HT-29 (cell line): ENCODE measurements around the gene RBMXL3. TPM values are rescaled to one million over a fixed set of nuclear protein-coding genes. Genes with fewer than 3 reads are reported as not detected.
A peak's percentile ranks its signal among the peaks of the same experiment; 100 is the strongest.
"Not testable (repeated sequence)": the region's sequence is repeated elsewhere in the genome, so short reads cannot be mapped to it uniquely, and the experiment has no call there.

Experiments
- DNase-seq: peaks from one replicate; pipeline ENCODE4 v3.0.0-alpha.2; 2015; ENCODE audit warnings: low spot score
- total RNA-seq: library from RNA; depleted of rRNA; stranded (reverse); fragments of >200 nt; shearing (Covaris generic); gene quantifications from 2 replicates; pipeline ENCODE4 v1.2.3, GENCODE V29; 2014; rRNA removed

RBMXL3 gene
- not detected in 2 replicates for total RNA-seq

DNA sequence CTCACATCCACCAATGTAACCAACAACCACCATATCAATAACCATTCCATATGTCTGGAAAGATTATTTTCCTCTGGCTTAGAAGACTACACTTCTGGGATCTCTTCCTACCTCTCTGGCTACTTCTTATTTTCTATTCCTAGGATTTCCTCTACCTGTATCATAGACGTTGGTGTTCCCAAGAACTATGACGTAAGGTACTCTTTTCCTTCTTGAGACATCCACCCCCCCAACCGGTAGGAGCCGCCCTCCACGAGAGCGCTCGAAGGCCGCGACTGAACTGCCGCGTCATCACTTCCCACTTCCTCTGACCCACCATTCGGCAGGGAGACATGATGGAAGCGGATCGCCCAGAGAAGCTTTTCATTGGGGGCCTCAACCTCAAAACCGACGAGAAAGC lies at the start of gene RBMXL3:
Gene RBMXL3, plus strand, starts transcription at position 301 of the 400 bp plus-strand sequence. Its CDS starts 32 bp downstream, at position 333.
- no peak for DNase-seq

DNA sequence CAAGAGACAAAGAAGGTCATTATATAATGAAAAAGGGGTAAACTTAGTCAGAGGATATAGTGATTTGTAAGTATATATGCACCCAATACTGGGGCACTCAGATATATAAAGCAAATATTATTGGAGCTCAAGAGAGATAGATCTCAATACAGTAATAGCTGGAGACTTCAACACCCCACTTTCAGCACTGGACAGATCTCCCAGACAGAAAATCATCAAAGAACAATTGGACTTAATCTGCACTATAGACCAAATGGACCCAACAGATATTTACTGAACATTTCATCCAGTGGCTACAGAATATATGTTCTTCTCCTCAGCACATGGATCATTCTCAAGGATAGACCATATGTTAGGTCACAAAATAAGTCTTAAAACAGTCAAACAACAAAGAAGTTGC lies 47.2 kb upstream of the RBMXL3 start:
- DNase-seq, result no peak

DNA sequence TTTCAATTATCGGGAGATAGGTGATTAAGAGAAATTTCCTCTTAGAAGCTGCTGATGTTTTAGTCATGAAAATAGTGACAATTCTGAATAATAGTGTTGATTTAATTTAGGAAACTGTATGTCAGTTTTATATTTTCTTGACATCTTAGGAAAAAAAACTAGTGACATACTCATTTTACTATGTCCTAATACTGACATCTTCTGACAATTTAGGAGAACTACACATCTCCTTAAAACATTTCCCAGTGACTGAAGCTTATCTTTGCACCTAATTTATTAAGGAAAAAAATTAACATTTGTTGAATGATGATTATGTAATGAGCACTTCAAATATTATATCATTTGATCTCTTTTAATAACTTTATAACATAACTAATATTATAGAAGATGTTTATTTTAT lies 42.0 kb upstream of the RBMXL3 start:
- peak; percentile 18 for DNase-seq

DNA sequence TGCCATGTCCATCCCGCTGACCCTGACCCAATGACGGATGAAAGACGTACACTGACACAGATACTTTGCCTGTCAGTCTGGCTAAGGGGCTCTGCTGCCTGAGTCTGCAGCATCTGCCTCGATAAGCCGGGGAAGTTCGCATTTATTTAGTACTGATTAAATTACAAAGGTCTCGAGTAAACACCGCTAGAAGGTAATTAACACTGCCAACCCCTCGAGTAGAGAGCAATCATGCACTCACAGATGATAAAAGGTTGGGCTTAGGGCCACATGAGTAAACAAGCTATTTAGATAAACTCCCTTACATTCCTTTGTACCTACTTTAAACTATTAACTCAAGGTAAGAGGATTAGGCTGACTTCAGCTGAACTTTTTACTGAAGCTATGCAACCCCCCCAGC lies 16.0 kb upstream of the RBMXL3 start:
- DNase-seq, result no peak

DNA sequence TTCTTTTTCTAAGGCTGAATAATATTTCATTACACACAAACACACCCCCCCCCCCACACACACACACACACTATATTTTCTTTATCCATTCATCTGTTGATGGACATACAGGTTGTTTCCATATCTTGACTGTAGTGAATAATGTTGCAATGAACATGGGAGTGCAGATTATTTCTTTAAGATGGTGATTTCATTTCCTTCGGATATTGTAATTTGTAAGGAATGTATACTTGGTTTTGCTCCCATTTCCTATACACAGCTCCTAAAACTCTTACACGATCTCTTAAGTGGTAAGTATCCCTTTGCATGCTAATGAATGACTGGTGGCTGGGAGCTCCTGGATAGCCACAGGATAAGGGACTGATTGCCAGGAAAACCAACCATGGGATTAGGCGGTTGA lies 14.7 kb upstream of the RBMXL3 start:
- DNase-seq, result no peak

DNA sequence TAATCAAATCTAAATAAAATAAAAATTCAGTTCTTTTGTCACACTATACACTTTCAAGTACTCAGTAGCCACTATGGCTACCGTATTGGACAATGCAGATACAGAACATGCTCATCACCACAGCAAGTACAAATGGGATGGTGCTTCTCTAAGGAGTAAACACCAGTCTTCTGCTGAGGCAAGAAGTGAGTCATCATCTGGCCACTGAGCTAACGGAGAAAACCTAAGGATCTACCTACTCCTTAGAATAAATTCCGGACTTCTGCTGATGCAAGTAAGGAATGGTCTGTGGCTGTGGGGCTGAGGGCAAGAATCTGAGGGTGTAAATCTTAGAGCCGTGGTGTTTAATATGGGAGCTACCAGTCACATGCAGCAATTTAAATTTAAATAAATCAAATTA lies 11.3 kb upstream of the RBMXL3 start:
- no peak for DNase-seq

DNA sequence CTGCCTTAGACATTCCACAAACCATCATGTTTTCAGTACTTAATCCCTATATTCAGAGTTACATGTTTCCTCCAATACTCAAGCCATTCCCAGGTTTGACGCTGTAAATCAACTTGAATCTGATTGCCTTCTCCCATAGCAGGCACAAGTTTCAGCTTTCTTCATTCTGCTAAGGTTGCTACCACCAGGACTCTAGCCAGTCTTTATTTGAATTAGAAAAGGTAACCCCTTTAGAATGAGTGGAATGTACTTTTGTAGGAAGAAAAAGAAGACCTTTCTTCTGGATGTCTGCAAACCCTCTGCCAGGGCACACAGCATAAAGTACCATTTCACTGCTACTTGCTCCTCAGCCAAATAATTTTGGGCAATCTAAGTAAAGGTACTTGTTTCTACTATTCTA lies 10.7 kb upstream of the RBMXL3 start:
- DNase-seq, result no peak

DNA sequence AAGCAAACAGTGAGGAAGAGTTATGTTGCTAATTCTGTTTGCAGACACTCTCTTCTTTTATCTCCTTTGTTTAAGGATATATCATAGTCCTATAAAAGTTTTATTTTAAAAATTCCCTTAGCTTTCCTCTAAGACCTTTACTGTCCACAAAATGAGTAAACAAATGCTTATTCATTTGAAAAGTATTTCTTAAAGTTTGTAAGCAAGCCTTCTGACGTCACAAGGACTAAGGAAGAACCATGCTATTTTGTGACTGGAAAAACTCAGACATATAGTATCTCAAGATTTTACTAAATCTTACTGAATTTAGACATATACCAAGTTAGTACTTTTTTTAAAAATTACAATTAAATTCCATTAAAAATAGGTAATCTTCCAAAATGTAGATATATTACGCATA lies 5.2 kb upstream of the RBMXL3 start:
- DNase-seq, result no peak

DNA sequence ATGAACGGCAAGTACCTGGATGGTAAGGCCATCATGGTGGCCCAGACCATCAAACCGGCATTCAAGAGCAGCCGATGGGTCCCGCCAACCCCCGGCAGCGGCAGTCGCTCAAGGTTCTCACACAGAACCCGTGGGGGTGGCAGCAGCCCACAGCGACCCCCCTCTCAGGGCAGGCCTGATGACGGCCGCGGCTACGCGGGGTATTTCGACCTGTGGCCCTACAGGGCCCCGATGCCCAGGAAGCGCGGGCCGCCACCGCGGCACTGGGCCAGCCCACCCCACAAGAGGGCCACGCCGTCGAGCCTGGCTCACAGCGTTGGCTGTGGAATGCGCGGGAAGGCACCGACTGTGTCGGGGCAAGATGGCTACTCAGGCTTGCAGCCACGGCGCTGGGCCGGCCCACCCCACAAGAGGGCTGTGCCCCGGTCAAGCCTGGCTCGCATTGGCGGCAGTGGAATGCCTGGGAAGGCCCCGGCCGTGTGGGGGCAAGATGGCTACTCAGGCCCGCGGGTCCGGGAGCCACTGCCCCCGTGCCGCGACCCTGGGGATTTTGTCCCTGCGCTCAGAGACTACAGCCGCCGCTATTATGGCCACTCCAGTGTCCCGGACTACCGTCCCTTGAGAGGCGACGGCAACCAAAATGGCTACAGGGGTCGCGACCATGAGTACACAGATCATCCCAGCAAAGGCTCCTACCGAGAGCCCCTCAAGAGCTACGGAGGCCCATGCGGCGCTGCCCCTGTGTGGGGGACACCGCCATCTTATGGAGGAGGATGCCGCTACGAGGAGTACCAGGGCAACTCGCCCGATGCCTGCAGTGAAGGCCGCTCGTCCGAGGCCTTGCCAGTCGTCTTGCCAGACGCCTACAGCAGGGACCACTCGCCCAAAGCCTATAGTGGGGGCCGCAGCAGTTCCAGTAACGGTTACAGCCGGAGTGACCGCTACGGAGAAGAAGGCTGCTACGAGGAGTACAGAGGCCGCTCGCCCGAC lies 731 bp downstream of the RBMXL3 start:
- DNase-seq, result no peak

DNA sequence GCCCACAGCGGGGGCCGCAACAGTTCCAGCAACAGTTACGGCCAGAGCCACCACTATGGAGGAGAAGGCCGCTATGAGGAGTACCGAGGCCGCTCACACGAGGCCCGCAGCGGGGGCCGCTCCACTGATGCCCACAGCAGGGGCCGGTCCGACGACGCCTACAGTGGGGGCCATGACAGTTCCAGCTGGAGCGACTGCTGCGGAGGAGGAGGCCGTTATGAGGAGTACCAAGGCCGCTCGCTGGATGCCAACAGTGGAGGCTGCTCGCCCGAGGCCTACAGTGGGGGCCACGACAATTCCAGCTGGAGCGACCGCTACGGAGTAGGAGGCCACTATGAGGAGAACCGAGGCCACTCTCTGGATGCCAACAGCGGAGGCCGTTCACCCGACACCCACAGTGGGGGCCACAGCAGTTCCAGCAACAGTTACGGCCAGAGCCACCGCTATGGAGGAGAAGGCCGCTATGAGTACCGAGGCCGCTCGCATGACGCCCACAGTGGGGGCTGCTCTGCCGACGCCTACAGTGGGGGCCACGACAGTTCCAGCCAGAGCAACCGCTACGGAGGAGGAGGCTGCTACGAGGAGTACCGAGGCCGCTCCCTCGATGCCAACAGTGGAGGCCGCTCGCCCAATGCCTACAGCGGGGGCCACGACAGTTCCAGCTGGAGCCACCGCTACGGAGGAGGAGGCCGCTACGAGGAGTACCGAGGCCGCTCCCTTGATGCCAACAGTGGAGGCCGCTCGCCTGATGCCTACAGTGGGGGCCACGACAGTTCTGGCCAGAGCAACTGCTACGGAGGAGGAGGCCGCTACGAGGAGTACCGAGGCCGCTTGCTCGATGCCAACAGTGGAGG lies 1.7 kb downstream of the RBMXL3 start:
- no peak for DNase-seq

DNA sequence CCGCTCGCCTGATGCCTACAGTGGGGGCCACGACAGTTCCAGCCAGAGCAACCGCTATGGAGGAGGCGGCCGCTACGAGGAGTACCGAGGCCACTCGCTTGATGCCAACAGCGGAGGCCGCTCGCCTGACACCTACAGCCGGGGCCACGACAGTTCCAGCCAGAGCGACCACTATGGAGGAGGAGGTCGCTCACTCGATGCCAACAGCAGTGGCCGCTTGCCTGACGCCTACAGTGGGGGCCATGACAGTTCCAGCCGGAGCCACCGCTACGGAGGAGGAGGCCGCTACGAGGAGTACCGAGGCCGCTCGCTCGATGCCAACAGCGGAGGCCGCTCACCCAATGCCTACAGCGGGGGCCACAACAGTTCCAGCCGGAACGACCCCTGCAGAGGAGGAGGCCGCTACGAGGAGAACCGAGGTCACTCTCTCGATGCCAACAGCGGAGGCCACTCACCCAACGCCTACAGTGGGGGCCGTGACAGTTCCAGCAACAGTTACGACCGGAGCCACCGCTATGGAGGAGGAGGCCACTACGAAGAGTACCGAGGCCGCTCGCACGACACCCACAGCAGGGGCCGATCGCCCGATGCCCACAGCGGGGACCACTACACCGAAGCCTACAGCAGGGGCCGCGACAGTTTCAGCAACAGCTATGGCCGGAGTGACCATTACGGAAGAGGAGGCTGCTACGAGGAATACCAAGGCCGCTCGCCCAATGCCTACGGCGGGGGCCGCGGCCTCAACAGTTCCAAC lies 2.5 kb downstream of the RBMXL3 start:
- no peak for DNase-seq

DNA sequence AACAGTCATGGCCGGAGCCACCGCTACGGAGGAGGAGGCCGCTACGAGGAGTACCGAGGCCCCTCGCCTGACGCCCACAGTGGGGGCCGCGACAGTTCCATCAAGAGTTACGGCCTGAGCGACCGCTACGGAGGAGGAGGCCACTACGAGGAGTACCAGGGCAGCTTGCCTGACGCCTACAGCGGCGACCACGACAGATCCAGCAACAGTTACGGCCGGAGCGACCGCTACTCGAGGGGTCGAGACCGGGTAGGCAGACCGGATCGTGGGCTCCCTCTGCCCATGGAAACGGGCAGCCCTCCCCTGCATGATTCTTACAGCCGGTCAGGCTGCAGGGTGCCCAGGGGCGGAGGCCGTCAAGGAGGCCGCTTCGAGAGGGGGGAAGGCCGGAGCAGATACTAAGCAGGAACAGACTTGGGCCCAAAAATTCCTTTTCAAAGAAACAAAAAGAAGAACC lies 3.1 kb downstream of the RBMXL3 start:
- DNase-seq, result no peak

DNA sequence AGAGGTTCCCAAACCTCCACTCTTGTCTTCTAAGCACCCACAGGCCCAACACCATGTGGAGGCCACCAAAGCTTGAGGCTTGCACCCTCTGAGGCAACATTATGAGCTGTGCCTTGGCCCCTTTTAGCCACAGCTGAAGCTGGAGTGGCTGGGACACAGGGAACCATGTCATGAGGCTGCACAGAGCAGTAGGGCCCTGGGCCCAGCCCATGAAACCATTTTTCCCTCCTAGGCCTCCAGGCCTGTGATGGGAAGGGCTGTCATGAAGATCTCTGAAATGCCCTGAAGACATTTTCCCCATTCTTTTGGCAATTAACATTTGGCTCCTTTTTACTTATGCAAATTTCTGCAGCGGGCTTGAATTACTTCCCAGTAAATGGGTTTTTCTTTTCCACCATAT lies 14.8 kb downstream of the RBMXL3 start:
- no peak for DNase-seq

DNA sequence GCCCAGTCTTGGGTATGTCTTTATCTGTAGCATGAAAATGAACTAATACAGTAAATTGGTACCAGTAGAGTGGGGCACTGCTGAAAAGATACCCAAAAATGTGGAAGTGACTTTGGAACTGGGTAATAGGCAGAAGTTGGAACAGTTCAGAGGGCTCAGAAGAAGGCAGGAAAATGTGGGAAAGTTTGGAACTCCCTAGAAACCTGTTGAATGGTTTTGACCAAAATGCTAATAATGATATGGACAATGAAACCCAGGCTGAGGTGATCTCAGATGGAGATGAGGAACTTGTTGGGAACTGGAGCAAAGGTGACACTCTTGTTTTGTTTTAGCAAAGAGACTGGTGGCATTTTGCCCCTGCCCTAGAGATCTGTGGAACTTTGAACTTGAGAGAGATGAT lies 20.3 kb downstream of the RBMXL3 start:
- not testable (repeated sequence) for DNase-seq

DNA sequence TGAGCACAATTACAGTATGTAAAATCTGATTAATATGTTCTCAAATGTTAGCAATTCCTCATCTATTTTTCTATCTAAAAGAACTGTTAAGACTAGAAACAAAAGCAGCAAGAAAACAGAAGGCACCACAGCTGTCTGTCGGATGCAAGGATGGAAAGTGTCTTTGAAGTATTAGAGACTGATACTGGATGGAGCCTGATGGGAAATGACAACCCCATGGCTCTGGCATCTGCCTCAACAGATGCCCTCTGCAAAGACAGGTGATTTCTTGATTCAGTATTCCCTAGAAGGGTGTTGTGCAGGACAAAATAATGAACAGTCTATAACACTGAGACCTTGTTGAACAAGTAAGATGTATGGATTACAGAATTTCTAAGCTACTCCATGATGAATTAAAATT lies 24.9 kb downstream of the RBMXL3 start:
- no peak for DNase-seq

DNA sequence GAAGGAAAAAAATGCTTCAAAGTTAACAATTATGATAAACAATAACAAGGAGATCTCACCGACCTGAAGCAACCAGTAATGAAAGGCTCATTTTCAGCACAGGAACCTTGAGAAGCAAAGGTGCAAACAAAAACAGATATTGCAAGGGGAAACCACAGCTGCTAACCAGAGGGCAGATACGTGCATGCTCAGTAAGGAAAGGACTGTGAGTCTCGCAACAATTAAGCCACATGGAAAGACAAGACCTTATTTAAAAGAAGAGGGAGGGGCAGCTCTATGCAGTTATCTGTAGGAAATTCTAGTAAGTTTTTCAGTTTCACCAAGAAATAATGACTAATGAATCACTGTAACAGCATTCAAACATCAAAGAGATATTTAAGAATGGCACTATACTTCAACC lies 25.4 kb downstream of the RBMXL3 start:
- no peak for DNase-seq

DNA sequence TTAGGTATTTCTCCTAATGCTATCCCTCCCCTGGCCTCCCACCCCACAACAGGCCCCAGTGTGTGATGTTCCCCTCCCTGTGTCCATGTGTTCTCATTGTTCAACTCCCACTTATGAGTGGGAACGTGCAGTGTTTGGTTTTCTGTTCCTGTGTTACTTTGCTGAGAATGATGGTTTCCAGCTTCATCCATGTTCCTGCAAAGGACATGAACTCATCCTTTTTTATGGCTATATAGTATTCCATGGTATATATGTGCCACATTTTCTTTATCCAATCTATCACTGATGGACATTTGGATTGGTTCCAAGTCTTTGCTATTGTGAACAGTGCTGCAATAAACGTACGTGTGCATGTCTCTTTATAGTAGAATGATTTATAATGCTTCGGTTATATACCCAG lies 28.1 kb downstream of the RBMXL3 start:
- not testable (repeated sequence) for DNase-seq

DNA sequence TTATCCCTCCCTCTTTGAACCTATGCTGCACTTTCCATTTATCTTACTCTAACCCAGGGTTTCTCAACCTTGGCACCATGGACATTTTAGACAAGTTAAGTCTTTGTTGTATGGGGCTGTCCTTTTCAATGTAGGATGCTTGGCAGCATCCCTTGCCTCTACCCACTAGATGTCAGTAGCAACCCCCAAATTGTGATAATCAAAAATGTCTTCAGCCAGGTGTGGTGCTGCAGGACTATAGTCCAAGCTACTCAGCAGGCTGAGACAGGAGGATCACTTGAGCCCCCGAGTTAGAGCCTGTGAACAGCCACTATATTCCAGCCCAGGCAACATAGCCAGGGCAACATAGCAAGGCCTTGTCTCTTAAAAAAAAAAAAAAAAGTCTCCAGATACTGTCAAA lies 37.7 kb downstream of the RBMXL3 start:
- peak; percentile 48 for DNase-seq

DNA sequence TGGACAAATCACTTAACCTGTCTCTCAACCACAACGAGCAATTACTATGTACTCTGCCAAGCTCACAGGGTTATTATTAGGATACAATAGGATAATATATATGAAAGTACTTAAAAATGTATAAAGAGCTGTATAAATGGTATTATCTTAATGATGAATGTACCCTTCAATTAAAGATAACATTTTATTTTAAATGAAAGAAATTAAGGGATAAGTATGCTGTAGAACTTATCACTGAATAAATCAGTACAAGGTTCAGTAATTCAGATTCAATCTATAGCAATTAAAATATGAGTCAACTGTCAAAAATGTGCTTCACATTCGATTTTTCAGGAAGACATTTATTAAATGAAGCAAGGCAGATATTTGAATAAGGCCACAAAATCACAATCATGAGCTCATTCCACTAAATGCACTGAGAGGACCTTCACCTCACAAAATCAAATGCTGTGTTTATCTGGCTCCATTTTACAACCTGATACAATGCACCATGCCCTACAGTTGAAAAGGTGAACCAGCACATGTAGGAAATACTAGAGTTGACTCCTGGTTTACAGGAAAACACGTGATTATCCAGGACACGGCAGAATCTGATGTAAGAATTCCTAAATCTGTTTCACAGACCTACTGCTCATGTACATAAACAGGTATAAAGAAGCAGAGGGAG lies 40.3 kb downstream of the RBMXL3 start:
- DNase-seq, result peak; percentile 3

DNA sequence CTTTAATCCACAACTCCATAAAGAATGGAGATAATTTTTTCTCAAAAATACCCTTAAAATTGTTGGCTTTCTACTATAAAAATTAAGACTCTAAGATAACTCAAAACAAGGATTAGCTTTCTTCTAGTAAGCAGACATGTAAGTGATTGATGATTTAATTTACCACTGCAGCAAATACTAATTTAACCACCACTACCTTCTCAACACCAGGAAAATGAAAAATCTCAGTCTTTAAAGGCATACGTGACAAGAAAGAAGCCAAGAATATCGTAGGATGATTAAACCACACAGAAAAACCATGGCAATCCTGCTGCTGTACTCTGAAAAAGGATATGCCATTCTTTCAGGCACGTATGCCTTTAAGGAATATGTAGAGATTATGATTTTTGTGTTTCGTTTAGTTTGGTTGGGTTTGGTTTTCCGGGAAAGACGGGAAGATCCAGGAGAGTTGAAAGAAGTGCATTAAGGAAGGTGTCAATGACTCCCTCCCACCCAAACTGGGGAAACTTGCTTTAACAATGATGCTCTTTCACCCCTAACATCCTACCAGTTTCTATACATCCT lies 43.8 kb downstream of the RBMXL3 start:
- DNase-seq, result no peak
